BE2C (cell line): ENCODE results near the gene RAP1GDS1.
"Not testable (repeated sequence)": the region's sequence is repeated elsewhere in the genome, so short reads cannot be mapped to it uniquely, and the experiment has no call there.

ENCODE experiments used
- DNase-seq: peaks from one replicate; pipeline ENCODE4 v3.0.0-alpha.2; 2020
- H3K27me3 ChIP-seq: fragments of 250-450 bp; sonication (Bioruptor Pico); 2 replicates; pipeline ENCODE4 v1.5.1; 2020; ENCODE audit warnings: mild to moderate bottlenecking
- H3K36me3 ChIP-seq: fragments of 250-450 bp; sonication (Bioruptor Pico); 2 replicates; pipeline ENCODE4 v1.5.1; 2020; ENCODE audit warnings: mild to moderate bottlenecking
- H3K4me1 ChIP-seq: fragments of 250-450 bp; sonication (Bioruptor Pico); 2 replicates; pipeline ENCODE4 v1.5.1; 2020
- H3K4me3 ChIP-seq: 2 replicates; pipeline ENCODE4 v1.5.1; 2011; ENCODE audit warnings: low read depth, low read length
- H3K9me3 ChIP-seq: fragments of 250-450 bp; sonication (Bioruptor Pico); 2 replicates; pipeline ENCODE4 v1.5.1; 2020
- CTCF ChIP-seq: IDR thresholded peaks from 2 replicates; pipeline ENCODE4 v1.5.1; 2012; ENCODE audit warnings: mild to moderate bottlenecking, low read depth, low read length

Gene RAP1GDS1

GRCh38 chr4:98283219-98284189, 22.3 kb downstream of the RAP1GDS1 start:
- Histone ChIP-seq H3K4me3 (no peak overlapping the region), H3K4me1 (peaks cover 12% of the 10 kb centered on the region; the same call in 1 of the 2 replicates)
- TF ChIP-seq CTCF = no peak

GRCh38 chr4:98284640-98285046, 23.5 kb downstream of the RAP1GDS1 start:
- no peaks in the 10 kb centered on the region for H3K27me3 ChIP-seq
- no peaks in the 10 kb centered on the region for H3K9me3 ChIP-seq
- TF ChIP-seq CTCF = no peak
- H3K36me3 ChIP-seq = no peaks in the 10 kb centered on the region
- no peak for DNase-seq
- peaks cover 12% of the 10 kb centered on the region for H3K4me1 ChIP-seq
- no peak overlapping the region for H3K4me3 ChIP-seq

More at GRCh38 chr4:98283219-98284189, 22.3 kb downstream of the RAP1GDS1 start:
- no peaks in the 10 kb centered on the region for H3K36me3 ChIP-seq
- H3K9me3 ChIP-seq = no peaks in the 10 kb centered on the region
- DNase-seq = no peak
- no peaks in the 10 kb centered on the region for H3K27me3 ChIP-seq

GRCh38 chr4:98285676-98286075, 24.5 kb downstream of the RAP1GDS1 start:
- Histone ChIP-seq H3K4me1 (peaks cover 17% of the 10 kb centered on the region), H3K36me3 (no peaks in the 10 kb centered on the region), H3K4me3 (no peak overlapping the region), H3K9me3 (no peaks in the 10 kb centered on the region), H3K27me3 (no peaks in the 10 kb centered on the region)
- no peak for DNase-seq
- no peak for TF ChIP-seq CTCF

- H3K4me1 ChIP-seq = peaks cover 17% of the 10 kb centered on the region
- no peak for TF ChIP-seq CTCF
Observed at GRCh38 chr4:98287328-98287727, 26.1 kb downstream of the RAP1GDS1 start.

GRCh38 chr4:98288671-98289070, 27.5 kb downstream of the RAP1GDS1 start:
- not testable (repeated sequence) for H3K9me3 ChIP-seq, H3K27me3 ChIP-seq, H3K36me3 ChIP-seq, H3K4me1 ChIP-seq, DNase-seq, H3K4me3 ChIP-seq

More at GRCh38 chr4:98287328-98287727, 26.1 kb downstream of the RAP1GDS1 start:
- no peak for DNase-seq
- no peak overlapping the region for H3K4me3 ChIP-seq
- no peaks in the 10 kb centered on the region for H3K9me3 ChIP-seq
- no peaks in the 10 kb centered on the region for H3K36me3 ChIP-seq
- H3K27me3 ChIP-seq = no peaks in the 10 kb centered on the region

GRCh38 chr4:98289375-98289774, 28.2 kb downstream of the RAP1GDS1 start:
- no peak for DNase-seq
- Histone ChIP-seq H3K36me3 (peaks cover 2% of the 10 kb centered on the region), H3K4me3 (no peak overlapping the region), H3K27me3 (no peaks in the 10 kb centered on the region), H3K9me3 (no peaks in the 10 kb centered on the region), H3K4me1 (peaks cover 5% of the 10 kb centered on the region)
- TF ChIP-seq CTCF = no peak
